WTC11 (cell line): ENCODE results near the gene SMAD7. TPM values are rescaled to one million over a fixed set of nuclear protein-coding genes. Genes with fewer than 3 reads are reported as not detected.

Source experiments
- ATAC-seq: fragments of 200-7000 bp; cut with Tn5 transposase; 2 replicates; pipeline ENCODE4 v1.10.0; 2021; ENCODE audit warnings: mild to moderate bottlenecking, moderate library complexity
- CTCF ChIA-PET: fragments of 300-600 bp; sonication (Branson Sonifier 250); formaldehyde crosslinking; loops from one replicate; lab custom pipeline; 2021; ENCODE audit warnings: antibody characterized with exemption; lab: Charles Lee
- POLR2A ChIA-PET: fragments of 350-600 bp; sonication (Branson Sonifier 250); formaldehyde crosslinking; loops from one replicate; lab custom pipeline; 2021; ENCODE audit warnings: antibody characterized with exemption; lab: Charles Lee
- DNase-seq: peaks from one replicate; pipeline ENCODE4 v3.0.0; 2021; ENCODE audit warnings: low spot score
- H3K27ac Mint-ChIP-seq: 2 replicates; pipeline ENCODE4 v1.8.0; 2021; ENCODE audit warnings: mixed read lengths
- H3K27me3 Mint-ChIP-seq: 2 replicates; pipeline ENCODE4 v1.8.0; 2021; ENCODE audit warnings: low read depth, mild to moderate bottlenecking, moderate library complexity, mixed read lengths
- H3K36me3 Mint-ChIP-seq: 2 replicates; pipeline ENCODE4 v1.8.0; 2021; ENCODE audit warnings: mixed read lengths
- H3K4me1 Mint-ChIP-seq: 2 replicates; pipeline ENCODE4 v1.8.0; 2022; ENCODE audit warnings: mixed read lengths
- H3K4me3 Mint-ChIP-seq: 2 replicates; pipeline ENCODE4 v1.8.0; 2021; ENCODE audit warnings: mild to moderate bottlenecking, moderate library complexity, mixed read lengths
- H3K9me3 Mint-ChIP-seq: 2 replicates; pipeline ENCODE4 v1.8.0; 2021; ENCODE audit warnings: mixed read lengths
- ATF1 ChIP-seq: sonication (generic); formaldehyde crosslinking; IDR thresholded peaks from 2 replicates; pipeline ENCODE4 v1.8.1; 2023; ENCODE audit warnings: mild to moderate bottlenecking, moderate library complexity, missing genetic modification reagents
- CBFB ChIP-seq: sonication (generic); formaldehyde crosslinking; IDR thresholded peaks from 2 replicates; pipeline ENCODE4 v1.8.1; 2022; ENCODE audit warnings: mild to moderate bottlenecking, low read depth, missing genetic modification reagents
- CDX4 ChIP-seq: fragments of 250-450 bp; sonication (Bioruptor Pico); IDR thresholded peaks from 2 replicates; pipeline ENCODE4 v1.9.0; 2021; ENCODE audit warnings: moderate library complexity, mild to moderate bottlenecking, inconsistent platforms, borderline replicate concordance
- ERG ChIP-seq: fragments of 250-450 bp; sonication (Bioruptor Pico); IDR thresholded peaks from 2 replicates; pipeline ENCODE4 v1.8.0; 2021; ENCODE audit warnings: mild to moderate bottlenecking
- FOXJ3 ChIP-seq: sonication (generic); formaldehyde crosslinking; IDR thresholded peaks from 2 replicates; pipeline ENCODE4 v1.9.0; 2021; ENCODE audit warnings: missing genetic modification reagents, mild to moderate bottlenecking, borderline replicate concordance
- MLX ChIP-seq: sonication (generic); formaldehyde crosslinking; IDR thresholded peaks from 2 replicates; pipeline ENCODE4 v1.8.1; 2023; ENCODE audit warnings: mild to moderate bottlenecking, missing genetic modification reagents, moderate library complexity
- NR1H2 ChIP-seq: sonication (generic); formaldehyde crosslinking; IDR thresholded peaks from 2 replicates; pipeline ENCODE4 v1.9.0; 2021; ENCODE audit warnings: mild to moderate bottlenecking, moderate library complexity, missing genetic modification reagents
- SMAD3 ChIP-seq: sonication (generic); formaldehyde crosslinking; IDR thresholded peaks from 2 replicates; pipeline ENCODE4 v1.8.0; 2022; ENCODE audit warnings: missing genetic modification reagents, mild to moderate bottlenecking, borderline replicate concordance
- SMAD4 ChIP-seq: sonication (generic); formaldehyde crosslinking; IDR thresholded peaks from 2 replicates; pipeline ENCODE4 v1.8.0; 2022; ENCODE audit warnings: mild to moderate bottlenecking, missing genetic modification reagents
- SOX15 ChIP-seq: fragments of 250-450 bp; sonication (Bioruptor Pico); IDR thresholded peaks from 2 replicates; pipeline ENCODE4 v1.9.0; 2021; ENCODE audit warnings: mild to moderate bottlenecking
- ZBTB21 ChIP-seq: sonication (generic); formaldehyde crosslinking; IDR thresholded peaks from 2 replicates; pipeline ENCODE4 v1.8.1; 2023; ENCODE audit warnings: mild to moderate bottlenecking, missing genetic modification reagents, borderline replicate concordance
- ZBTB43 ChIP-seq: sonication (generic); formaldehyde crosslinking; IDR thresholded peaks from 2 replicates; pipeline ENCODE4 v1.8.1; 2023; ENCODE audit warnings: mild to moderate bottlenecking, missing genetic modification reagents
- ZNF138 ChIP-seq: sonication (generic); formaldehyde crosslinking; conservative IDR thresholded peaks from 2 replicates; pipeline ENCODE4 v1.8.1; 2022; ENCODE audit warnings: mild to moderate bottlenecking, moderate library complexity, missing genetic modification reagents
- ZNF232 ChIP-seq: sonication (generic); formaldehyde crosslinking; IDR thresholded peaks from 2 replicates; pipeline ENCODE4 v1.8.0; 2022; ENCODE audit warnings: mild to moderate bottlenecking, missing genetic modification reagents
- ZNF281 ChIP-seq: sonication (generic); formaldehyde crosslinking; IDR thresholded peaks from 2 replicates; pipeline ENCODE4 v1.8.0; 2023; ENCODE audit warnings: mild to moderate bottlenecking, missing genetic modification reagents
- ZNF423 ChIP-seq: fragments of 250-450 bp; sonication (Bioruptor Pico); IDR thresholded peaks from 2 replicates; pipeline ENCODE4 v2.1.2; 2022; ENCODE audit warnings: mild to moderate bottlenecking, moderate library complexity
- ZNF532 ChIP-seq: fragments of 250-450 bp; sonication (Bioruptor Pico); IDR thresholded peaks from 2 replicates; pipeline ENCODE4 v1.9.0; 2021; ENCODE audit warnings: mild to moderate bottlenecking, borderline replicate concordance
- total RNA-seq: library from RNA; stranded (reverse); gene quantifications from 3 replicates; pipeline ENCODE4 v1.2.3, GENCODE V29; 2021

The SMAD7 gene
- total RNA-seq, 1 experiment from 2014 or later: 44.7 TPM

- TF ChIP-seq ZNF532 (CRISPR knock-in tag) (no peak), FOXJ3 (CRISPR knock-in tag) (no peak), ZBTB43 (CRISPR knock-in tag) (no peak), NR1H2 (CRISPR knock-in tag) (no peak), ZNF281 (CRISPR knock-in tag) (no peak), CDX4 (no peak), ZNF138 (CRISPR knock-in tag) (no peak), ZNF232 (CRISPR knock-in tag) (no peak)
- TF ChIP-seq, all 79 proteins: peak for 0
These were observed 30.2 kb downstream of the SMAD7 start (continued) for GRCh38 chr18:48920408-48921038.

GRCh38 chr18:48919547-48919946, 31.2 kb downstream of the SMAD7 start:
- POLR2A ChIA-PET: no interaction called here

GRCh38 chr18:48918660-48919456, 31.9 kb downstream of the SMAD7 start:
- H3K27ac Mint-ChIP-seq: 0 out of 2 replicates have a peak overlapping the region, but pooled peaks have one; percentile 42
- H3K4me1 Mint-ChIP-seq: peaks cover 46% of the 10 kb centered on the region
- no peak overlapping the region for H3K4me3 Mint-ChIP-seq
- H3K9me3 Mint-ChIP-seq: no peaks in the 10 kb centered on the region
- peaks cover 20% of the 10 kb centered on the region for H3K36me3 Mint-ChIP-seq
- H3K27me3 Mint-ChIP-seq: no peaks in the 10 kb centered on the region
- DNase-seq (peak; percentile 1), ATAC-seq (no peak)
- ChIA-PET CTCF (no interaction called here), POLR2A (no interaction called here)
- TF ChIP-seq ZNF232 (CRISPR knock-in tag) (no peak), CBFB (no peak), SMAD4 (CRISPR knock-in tag) (no peak), SMAD3 (CRISPR knock-in tag) (no peak), ZBTB21 (CRISPR knock-in tag) (no peak), ERG (CRISPR knock-in tag) (no peak), FOXJ3 (CRISPR knock-in tag) (no peak), ZNF423 (no peak), ZBTB43 (CRISPR knock-in tag) (no peak), SOX15 (no peak), MLX (CRISPR knock-in tag) (no peak)

More at GRCh38 chr18:48919547-48919946, 31.2 kb downstream of the SMAD7 start:
- H3K27me3 Mint-ChIP-seq: no peaks in the 10 kb centered on the region
- H3K27ac Mint-ChIP-seq: no peak overlapping the region
- DNase-seq (no peak), ATAC-seq (no peak)
- H3K4me1 Mint-ChIP-seq: peaks cover 47% of the 10 kb centered on the region
- no peak for TF ChIP-seq ATF1 (CRISPR knock-in tag)
- peaks cover 20% of the 10 kb centered on the region for H3K36me3 Mint-ChIP-seq
- no peak overlapping the region for H3K4me3 Mint-ChIP-seq
- CTCF ChIA-PET: no interaction called here
- no peaks in the 10 kb centered on the region for H3K9me3 Mint-ChIP-seq
